ENCODE measurements around the gene ICE1.
"Not testable (repeated sequence)": the region's sequence is repeated elsewhere in the genome, so short reads cannot be mapped to it uniquely, and the experiment has no call there.

The ICE1 gene

DNA sequence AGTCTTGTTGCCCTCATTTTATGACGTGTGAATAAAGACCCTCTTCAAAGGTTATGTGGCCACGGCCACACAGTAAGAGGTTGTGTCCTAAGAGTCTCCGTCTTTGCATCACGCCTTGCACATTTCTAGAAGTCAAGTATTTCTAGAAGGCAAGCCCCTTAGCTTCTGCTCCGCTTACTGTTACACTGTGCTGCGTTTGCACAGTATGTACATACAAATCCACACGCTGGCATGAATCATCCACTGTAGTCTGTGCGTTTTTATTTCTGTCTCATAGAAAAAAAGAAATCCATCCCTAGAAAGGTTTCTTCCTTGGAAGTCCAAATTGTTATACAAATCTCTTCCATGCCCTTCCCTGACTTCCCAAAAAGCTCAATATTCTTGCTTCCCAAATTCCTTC is 21.4 kb upstream of the ICE1 start:
- no peak for DNase-seq

- DNase-seq: no peak
Observed at GRCh38 chr5:5403741-5404140, 18.7 kb upstream of the ICE1 start.

- no peak for DNase-seq
Observed at GRCh38 chr5:5404381-5404780, 18.1 kb upstream of the ICE1 start.

GRCh38 chr5:5405441-5405840 is 17.0 kb upstream of the ICE1 start:
- no peak for DNase-seq

DNA sequence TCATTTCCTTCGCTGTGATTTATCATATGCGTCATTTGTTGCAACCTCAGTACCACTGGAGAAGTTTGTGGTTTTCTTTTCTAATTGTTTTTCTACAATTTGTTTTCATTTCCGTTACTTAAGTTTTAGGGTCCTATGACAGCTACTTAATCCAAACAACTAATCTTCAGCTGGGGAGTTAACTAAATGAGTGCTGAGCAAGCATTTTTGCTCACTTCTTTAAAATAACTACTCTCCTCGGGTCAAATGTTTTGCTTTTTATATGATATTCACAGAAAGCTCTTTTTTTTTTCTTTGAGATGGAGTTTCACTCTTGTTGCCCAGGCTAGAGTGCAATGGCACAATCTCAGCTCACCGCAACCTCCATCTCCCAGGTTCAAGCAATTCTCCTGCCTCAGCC is 14.6 kb upstream of the ICE1 start:
- no peak for DNase-seq

DNA sequence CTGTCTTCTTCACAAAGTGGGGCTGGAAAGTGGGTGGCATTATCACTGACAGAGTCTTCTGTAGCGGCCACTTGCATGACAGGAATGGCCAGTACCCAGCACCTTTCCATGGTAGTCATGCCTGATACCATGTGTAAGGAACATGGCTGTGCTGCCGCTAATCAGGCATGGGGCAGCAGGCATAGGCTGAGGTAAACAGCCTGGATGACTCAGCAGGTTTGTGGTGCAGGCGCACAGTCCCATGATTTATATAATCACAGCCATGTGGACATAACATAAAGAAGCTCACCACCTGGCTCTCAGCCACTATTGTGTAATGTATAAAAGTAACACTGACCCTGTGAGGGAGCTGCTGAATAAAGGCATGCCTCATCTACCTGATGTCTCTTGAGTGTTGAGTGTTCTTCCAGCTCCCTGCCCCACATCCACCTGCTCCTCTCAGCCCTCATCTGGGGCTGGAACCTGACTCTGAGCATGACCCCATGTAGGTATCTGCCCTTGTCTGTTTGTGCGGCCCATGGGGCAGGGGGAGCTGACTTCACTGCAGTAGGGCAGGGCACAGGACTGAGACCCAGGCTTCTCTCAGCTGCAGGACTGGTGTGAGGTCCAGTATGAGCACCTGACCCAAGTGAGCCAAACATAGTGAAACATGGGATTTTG is 13.2 kb upstream of the ICE1 start:
- no peak for DNase-seq

GRCh38 chr5:5413856-5414255 is 8.6 kb upstream of the ICE1 start:
- DNase-seq: not testable (repeated sequence)

GRCh38 chr5:5414999-5415398 is 7.5 kb upstream of the ICE1 start:
- DNase-seq: no peak

DNA sequence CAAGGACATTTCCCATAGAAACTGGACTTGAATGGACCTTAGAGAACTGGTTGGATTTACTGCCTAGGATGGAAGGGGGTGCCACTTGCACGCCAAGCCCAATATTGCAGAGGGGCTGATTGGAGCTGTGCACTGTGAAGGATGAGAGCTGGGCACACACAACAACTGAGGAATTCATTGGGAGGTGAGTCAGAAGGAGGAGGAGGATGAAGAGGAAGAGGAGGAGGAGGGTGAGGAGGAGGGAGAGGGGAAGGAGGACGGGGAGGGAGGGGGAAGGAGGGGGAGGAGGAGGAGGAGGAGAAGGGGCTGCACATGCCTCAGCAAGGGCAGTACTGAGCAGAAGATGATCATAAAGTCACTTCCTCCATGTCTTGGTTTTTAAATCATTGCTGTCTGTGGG is 5.7 kb upstream of the ICE1 start:
- no peak for DNase-seq

- DNase-seq: no peak
Observed at GRCh38 chr5:5418006-5418405, 4.5 kb upstream of the ICE1 start.

DNA sequence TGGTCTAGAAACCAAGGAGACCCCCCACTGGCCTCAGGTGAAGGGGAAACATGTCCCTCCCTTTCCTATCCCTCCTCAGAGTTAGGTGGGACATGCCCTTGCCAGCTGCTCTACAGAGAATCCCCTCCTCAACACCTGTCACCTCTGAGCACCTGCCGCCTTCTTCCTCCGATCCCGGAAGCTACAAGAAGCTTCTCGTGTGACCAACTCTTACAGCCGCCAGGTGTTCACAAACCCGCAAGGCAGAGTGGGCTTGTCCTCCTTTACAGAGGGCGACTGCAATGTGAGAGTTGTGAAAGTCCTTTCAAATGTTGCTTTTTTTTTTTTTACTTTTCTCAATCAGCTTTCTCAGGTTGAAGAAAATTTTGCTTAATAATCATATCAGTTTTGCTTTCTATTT is 3.7 kb upstream of the ICE1 start:
- DNase-seq: no peak

DNA sequence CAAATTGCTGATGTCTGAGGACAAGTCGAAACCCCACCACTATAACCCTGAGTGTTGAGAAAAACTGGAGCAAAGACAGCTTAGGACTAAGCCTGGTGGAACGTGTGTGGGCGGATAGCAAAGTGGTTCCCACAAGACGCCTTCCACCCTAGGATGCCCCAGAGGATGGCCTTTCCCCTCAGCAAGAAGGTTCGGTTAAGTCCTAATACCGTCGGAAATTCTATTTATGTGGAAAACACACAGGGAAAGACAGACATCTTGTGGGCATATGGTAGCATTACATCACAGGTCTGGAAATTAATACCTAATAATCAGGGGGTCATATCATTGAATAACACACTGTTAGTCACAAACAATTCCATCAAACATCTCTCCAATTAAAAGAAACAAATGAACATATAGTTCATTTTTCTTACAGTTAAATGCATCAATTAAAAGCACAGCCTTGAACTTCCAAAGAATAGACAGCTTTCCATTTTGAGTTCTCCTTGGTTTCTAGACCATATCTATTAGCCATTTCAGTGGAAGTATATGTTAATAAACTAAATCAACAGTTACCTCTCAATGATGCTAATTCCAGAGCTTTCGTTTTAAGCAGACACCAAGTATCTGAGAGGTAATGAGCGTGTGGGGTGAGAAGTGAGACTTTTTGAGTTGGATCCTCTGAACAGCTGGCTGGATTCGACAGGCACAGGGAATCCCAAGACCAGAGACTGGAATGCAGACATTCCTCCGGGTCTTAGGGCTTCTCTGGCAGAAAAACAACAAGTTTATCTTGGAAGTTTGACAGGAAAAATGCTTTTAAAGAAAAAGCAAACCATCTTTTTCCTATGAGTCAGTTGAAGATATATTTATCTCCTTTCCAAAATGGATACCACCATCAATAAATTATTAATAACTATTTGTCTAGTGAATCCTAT is 2.9 kb upstream of the ICE1 start:
- no peak for DNase-seq

DNA sequence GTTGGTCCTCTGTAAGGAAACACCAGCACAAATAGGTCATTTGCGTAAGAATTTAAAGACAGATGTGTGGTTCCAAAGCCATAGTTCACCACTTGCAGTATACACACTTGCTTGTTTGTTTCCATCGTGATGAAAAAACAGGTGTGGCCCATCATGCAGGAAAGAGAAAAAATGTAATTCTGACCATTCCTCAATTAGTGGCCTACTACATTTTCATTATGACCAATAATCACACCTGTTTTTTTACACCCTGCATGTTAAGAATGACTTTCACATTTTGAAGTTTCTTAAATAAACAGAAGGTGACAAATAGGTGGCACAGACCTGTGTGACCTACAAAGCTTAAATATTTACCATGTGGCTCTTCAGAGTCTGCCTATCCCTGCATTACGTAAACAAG is 2.2 kb upstream of the ICE1 start:
- no peak for DNase-seq

GRCh38 chr5:5421149-5421960 is 1.1 kb upstream of the ICE1 start:
- peak in 1 of 2 donors; percentile 19 for DNase-seq

DNA sequence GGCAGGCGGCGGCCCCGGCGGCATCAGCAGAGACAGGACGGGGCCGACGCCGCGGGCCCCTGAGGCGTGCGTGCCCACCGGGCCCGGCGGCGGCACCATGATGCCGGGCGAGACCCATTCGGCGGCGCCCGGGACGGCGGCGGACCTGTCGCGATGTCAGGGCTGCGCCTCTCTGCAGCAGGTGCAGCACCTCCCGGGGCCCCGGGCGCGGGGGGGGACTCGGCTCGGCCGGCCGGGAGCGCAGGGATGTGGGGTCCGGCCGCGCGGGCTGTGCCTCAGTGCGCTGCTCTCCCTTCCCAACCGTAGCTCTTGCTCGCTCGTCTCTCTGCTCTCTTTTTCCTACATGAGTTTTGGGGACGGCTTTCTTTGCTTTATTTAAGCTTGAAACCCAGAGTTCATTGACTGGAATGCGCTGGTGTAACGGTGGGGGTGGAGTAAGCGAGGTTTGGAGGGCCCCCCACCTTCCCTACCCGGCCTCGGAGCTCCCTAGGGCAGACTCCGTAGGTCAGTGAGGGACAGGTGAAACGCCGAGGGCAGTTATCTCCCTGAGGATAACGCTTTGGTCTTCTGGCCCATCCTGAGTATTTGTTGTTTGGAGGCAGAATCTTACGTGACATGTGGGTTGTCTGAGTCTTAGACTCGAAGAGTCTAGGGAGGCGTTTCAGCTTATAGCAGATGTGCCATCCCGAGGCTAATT is 490 bp downstream of the ICE1 start:
- DNase-seq: no peak

DNA sequence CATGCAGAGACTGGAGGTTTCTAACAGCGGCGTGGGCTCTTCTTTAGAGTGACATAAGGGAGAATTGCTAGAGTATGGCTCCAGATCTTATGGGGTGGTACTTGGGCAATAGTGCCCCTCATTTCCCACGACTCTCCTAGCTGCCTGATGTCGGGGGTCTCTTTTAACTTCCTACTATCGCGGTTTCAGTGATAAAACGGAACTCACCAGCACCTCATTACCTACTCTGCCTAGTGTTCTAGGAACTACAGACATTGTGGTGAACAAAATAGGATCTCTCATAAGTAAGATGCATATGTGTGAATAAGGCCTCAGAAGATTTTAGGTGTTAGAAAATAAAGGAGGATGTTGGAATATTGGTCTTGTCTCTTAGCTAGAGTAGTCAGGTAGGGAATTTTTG is 1.1 kb downstream of the ICE1 start:
- no peak for DNase-seq

- DNase-seq: peak in 1 of 2 donors; percentile 10
Observed at GRCh38 chr5:5424736-5425135, 2.3 kb downstream of the ICE1 start.

GRCh38 chr5:5430136-5430535 is 7.7 kb downstream of the ICE1 start:
- no peak for DNase-seq

GRCh38 chr5:5432020-5432707 is 9.7 kb downstream of the ICE1 start:
- no peak for DNase-seq

DNA sequence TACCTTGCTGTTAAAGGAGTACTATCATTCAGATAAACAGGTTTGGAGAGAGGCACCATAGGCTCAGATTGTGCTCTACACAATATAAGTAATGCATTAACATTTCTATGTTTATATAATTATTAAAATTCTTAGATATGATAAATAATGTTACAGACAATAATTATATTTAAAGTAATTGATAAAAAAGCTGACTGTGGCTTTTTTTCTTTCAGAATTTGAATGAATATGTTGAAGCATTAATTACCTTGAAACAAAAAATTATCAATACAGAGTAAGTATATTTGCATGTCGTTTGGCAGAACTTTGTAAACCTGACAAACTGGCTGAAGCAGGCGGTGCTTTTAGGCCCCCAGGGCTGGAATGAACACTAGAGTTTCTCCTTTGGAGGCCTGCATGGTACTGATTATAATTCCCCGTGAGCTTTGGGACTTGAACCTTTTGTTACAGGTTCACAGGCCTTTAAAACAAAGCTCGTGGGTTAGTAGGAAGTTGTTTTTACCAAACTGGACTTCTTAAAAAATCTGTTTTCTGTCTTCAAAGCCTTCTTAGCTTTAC is 13.8 kb downstream of the ICE1 start:
- no peak for DNase-seq

DNA sequence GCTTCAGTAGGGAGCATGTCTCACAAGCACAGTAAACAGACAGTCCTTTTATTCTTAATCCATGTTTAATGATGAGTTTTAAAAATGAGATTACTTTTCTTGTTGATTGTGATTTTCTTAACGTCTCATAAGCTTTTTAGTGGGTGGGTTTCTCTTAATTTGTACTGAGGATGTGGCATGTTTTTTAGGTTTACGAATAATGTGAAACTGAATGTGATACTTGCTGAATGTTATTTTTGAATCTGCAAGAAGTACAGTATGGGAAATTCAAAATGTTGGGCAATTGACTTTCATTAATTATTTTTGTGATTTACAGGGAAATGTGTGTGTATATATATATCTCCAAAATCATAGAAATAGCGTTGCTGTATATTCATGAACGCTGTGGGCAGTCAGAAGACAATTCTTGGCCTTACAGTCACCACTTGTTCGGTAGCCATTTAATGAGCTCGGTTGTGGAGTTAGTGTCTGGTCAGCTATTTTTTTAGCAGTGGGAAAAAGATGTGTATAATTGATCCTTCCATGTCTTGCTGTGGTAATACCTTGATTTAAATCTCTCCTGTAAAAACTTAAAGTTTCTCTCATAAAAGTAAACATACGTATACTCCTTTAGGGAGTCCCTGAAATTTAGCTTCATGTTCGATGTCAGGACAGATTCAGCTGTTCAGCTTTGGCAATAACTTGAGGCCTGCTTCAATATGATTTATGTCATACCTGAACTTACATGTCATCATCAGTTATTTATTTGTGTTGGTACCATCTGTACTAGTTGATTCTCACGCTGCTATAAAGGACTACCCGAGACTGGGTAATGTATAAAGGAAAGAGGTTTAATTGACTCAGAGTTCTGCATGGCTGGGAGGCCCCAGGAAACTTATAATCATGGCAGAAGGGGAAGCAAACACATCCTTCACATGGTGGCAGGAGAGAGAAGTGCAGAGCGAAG is 15.0 kb downstream of the ICE1 start:
- DNase-seq: no peak
